Measurements from ENCODE around the gene BACH2.
A peak's percentile ranks its signal among the peaks of the same experiment; 100 is the strongest.

Gene BACH2

GRCh38 chr6:90303039-90303438, 6.4 kb upstream of the BACH2 start:
- H3K27ac ChIP-seq (ENCODE audit: low read depth, low read length): peak overlapping the region; percentile 99
- peaks cover 41% of the 10 kb centered on the region for H3F3A ChIP-seq (ENCODE audit: control insufficient read depth, insufficient read depth)
- TF ChIP-seq EZH2phosphoT487 (IDR thresholded peaks at IDR 0.05; ENCODE audit: borderline replicate concordance, low read length): no peak
- H3K4me2 ChIP-seq (ENCODE audit: low read length): peak overlapping the region; percentile 96
- H3K27me3 ChIP-seq (ENCODE audit: control insufficient read depth, low read length): no peaks in the 10 kb centered on the region
- H3K4me3 ChIP-seq (ENCODE audit: low read length): peak overlapping the region; percentile 83
- H3K36me3 ChIP-seq (ENCODE audit: control insufficient read depth, low read length): peaks cover 41% of the 10 kb centered on the region
- H3K9me3 ChIP-seq (ENCODE audit: control insufficient read depth, insufficient read depth, low read length): no peaks in the 10 kb centered on the region
- peaks cover 91% of the 10 kb centered on the region for H3K79me2 ChIP-seq (ENCODE audit: control insufficient read depth, low read length)
- H4K20me1 ChIP-seq (ENCODE audit: control insufficient read depth, insufficient read depth, low read depth, low read length): no peaks in the 10 kb centered on the region
- peaks cover 95% of the 10 kb centered on the region for H3K4me1 ChIP-seq (ENCODE audit: control insufficient read depth, low read length)
- H3K9me2 ChIP-seq (replicated peaks; ENCODE audit: control insufficient read depth, low read length): no peaks in the 10 kb centered on the region

GRCh38 chr6:90302320-90302719, 5.7 kb upstream of the BACH2 start:
- no peaks in the 10 kb centered on the region for H3K27me3 ChIP-seq (ENCODE audit: control insufficient read depth, low read length)

GRCh38 chr6:90301816-90302215, 5.2 kb upstream of the BACH2 start:
- Histone ChIP-seq H3K36me3 (ENCODE audit: control insufficient read depth, low read length) (peaks cover 34% of the 10 kb centered on the region), H3K79me2 (ENCODE audit: control insufficient read depth, low read length) (peaks cover 90% of the 10 kb centered on the region), H3K4me3 (ENCODE audit: low read length) (peak overlapping the region; percentile 83), H3K4me1 (ENCODE audit: control insufficient read depth, low read length) (peaks cover 93% of the 10 kb centered on the region), H3K9me2 (replicated peaks; ENCODE audit: control insufficient read depth, low read length) (no peaks in the 10 kb centered on the region), H4K20me1 (ENCODE audit: control insufficient read depth, insufficient read depth, low read depth, low read length) (no peaks in the 10 kb centered on the region), H3K4me2 (ENCODE audit: low read length) (peak overlapping the region; percentile 96), H3K27me3 (ENCODE audit: control insufficient read depth, low read length) (no peaks in the 10 kb centered on the region), H3K9me3 (ENCODE audit: control insufficient read depth, insufficient read depth, low read length) (no peaks in the 10 kb centered on the region), H3F3A (ENCODE audit: control insufficient read depth, insufficient read depth) (peaks cover 48% of the 10 kb centered on the region), H3K27ac (ENCODE audit: low read depth, low read length) (peak overlapping the region; percentile 99)
- no peak for TF ChIP-seq EZH2phosphoT487 (IDR thresholded peaks at IDR 0.05; ENCODE audit: borderline replicate concordance, low read length)
- TF ChIP-seq, protein P1, sequence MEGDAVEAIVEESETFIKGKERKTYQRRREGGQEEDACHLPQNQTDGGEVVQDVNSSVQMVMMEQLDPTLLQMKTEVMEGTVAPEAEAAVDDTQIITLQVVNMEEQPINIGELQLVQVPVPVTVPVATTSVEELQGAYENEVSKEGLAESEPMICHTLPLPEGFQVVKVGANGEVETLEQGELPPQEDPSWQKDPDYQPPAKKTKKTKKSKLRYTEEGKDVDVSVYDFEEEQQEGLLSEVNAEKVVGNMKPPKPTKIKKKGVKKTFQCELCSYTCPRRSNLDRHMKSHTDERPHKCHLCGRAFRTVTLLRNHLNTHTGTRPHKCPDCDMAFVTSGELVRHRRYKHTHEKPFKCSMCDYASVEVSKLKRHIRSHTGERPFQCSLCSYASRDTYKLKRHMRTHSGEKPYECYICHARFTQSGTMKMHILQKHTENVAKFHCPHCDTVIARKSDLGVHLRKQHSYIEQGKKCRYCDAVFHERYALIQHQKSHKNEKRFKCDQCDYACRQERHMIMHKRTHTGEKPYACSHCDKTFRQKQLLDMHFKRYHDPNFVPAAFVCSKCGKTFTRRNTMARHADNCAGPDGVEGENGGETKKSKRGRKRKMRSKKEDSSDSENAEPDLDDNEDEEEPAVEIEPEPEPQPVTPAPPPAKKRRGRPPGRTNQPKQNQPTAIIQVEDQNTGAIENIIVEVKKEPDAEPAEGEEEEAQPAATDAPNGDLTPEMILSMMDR (IDR thresholded peaks at IDR 0.05; ENCODE audit: low read depth, low read length, poor library complexity, severe bottlenecking): no peak

More at GRCh38 chr6:90302320-90302719, 5.7 kb upstream of the BACH2 start:
- peaks cover 48% of the 10 kb centered on the region for H3F3A ChIP-seq (ENCODE audit: control insufficient read depth, insufficient read depth)
- peaks cover 91% of the 10 kb centered on the region for H3K79me2 ChIP-seq (ENCODE audit: control insufficient read depth, low read length)
- H4K20me1 ChIP-seq (ENCODE audit: control insufficient read depth, insufficient read depth, low read depth, low read length): no peaks in the 10 kb centered on the region
- H3K4me2 ChIP-seq (ENCODE audit: low read length): peak overlapping the region; percentile 96
- H3K4me3 ChIP-seq (ENCODE audit: low read length): peak overlapping the region; percentile 83
- TF ChIP-seq, protein P1 (IDR thresholded peaks at IDR 0.05; ENCODE audit: low read depth, low read length, poor library complexity, severe bottlenecking): no peak
- no peak for TF ChIP-seq EZH2phosphoT487 (IDR thresholded peaks at IDR 0.05; ENCODE audit: borderline replicate concordance, low read length)
- H3K36me3 ChIP-seq (ENCODE audit: control insufficient read depth, low read length): peaks cover 36% of the 10 kb centered on the region
- H3K4me1 ChIP-seq (ENCODE audit: control insufficient read depth, low read length): peaks cover 95% of the 10 kb centered on the region
- peak overlapping the region; percentile 99 for H3K27ac ChIP-seq (ENCODE audit: low read depth, low read length)
- H3K9me2 ChIP-seq (replicated peaks; ENCODE audit: control insufficient read depth, low read length): no peaks in the 10 kb centered on the region
- H3K9me3 ChIP-seq (ENCODE audit: control insufficient read depth, insufficient read depth, low read length): no peaks in the 10 kb centered on the region

DNA sequence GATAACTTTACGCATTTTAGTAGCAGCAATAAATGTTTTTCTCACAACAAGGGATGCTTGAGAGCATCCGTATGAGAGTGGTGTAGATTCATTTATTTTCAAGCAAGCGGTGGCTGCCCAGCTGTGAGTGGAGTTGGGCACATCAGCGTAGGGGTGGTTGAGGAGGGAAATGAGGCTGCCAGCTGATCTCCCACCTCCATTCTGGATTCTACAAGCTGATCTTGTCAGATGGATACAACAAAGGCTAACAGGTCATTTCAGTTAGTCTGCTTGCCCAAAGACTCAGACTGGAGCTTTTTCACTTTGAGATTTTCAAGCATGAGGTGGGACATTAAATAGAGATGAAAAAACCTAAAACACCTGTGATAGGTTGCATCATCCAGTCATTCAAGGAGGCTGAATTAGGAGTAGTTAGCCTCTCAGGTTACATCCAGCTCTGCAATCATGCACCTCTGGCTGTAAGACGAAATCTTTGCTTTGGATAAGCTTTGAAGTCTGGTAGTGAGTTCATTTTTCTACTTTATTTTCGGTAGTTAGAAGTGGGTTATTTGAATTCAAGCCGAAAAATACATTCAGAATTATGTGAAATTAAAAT, 1.9 kb upstream of the BACH2 start:
- no peaks in the 10 kb centered on the region for H3K9me2 ChIP-seq (replicated peaks; ENCODE audit: control insufficient read depth, low read length)
- no peaks in the 10 kb centered on the region for H4K20me1 ChIP-seq (ENCODE audit: control insufficient read depth, insufficient read depth, low read depth, low read length)
- TF ChIP-seq, protein P1 (IDR thresholded peaks at IDR 0.05; ENCODE audit: low read depth, low read length, poor library complexity, severe bottlenecking): no peak
- no peak for TF ChIP-seq EZH2phosphoT487 (IDR thresholded peaks at IDR 0.05; ENCODE audit: borderline replicate concordance, low read length)
- peaks cover 37% of the 10 kb centered on the region for H3F3A ChIP-seq (ENCODE audit: control insufficient read depth, insufficient read depth)
- H3K4me2 ChIP-seq (ENCODE audit: low read length): peak overlapping the region; percentile 94
- H3K4me3 ChIP-seq (ENCODE audit: low read length): peak overlapping the region; percentile 91
- H3K9me3 ChIP-seq (ENCODE audit: control insufficient read depth, insufficient read depth, low read length): no peaks in the 10 kb centered on the region
- peaks cover 92% of the 10 kb centered on the region for H3K79me2 ChIP-seq (ENCODE audit: control insufficient read depth, low read length)
- H3K27ac ChIP-seq (ENCODE audit: low read depth, low read length): peak overlapping the region; percentile 96
- peaks cover 41% of the 10 kb centered on the region for H3K36me3 ChIP-seq (ENCODE audit: control insufficient read depth, low read length)
- H3K4me1 ChIP-seq (ENCODE audit: control insufficient read depth, low read length): peaks cover 66% of the 10 kb centered on the region
- H3K27me3 ChIP-seq (ENCODE audit: control insufficient read depth, low read length): no peaks in the 10 kb centered on the region
